Measurements from ENCODE around the gene NUDT16L1.
"Not testable (repeated sequence)": the region's sequence is repeated elsewhere in the genome, so short reads cannot be mapped to it uniquely, and the experiment has no call there.

Gene NUDT16L1

DNA sequence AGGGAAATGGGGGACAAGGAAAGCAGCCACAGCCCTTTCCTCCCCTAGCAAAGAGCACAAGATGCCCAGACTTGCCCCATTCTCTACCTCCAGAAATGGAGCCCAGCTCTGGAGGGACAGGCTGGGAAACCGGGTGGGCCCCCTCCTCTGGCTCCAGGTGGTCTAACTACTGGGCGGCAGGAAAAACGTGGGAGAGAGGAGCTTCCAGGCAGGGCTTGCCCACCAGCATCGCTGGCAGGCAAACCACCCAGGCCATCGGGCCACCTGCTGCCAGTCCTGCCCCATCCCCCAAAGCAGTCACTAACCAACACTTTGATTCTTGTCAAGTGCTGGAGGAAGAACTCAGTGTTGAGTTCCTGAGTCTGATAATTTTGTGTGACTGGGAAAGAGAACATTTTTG lies 25.1 kb downstream of the NUDT16L1 start:
- no peak for DNase-seq (ENCODE audit: low read depth in 2 of 2)

DNA sequence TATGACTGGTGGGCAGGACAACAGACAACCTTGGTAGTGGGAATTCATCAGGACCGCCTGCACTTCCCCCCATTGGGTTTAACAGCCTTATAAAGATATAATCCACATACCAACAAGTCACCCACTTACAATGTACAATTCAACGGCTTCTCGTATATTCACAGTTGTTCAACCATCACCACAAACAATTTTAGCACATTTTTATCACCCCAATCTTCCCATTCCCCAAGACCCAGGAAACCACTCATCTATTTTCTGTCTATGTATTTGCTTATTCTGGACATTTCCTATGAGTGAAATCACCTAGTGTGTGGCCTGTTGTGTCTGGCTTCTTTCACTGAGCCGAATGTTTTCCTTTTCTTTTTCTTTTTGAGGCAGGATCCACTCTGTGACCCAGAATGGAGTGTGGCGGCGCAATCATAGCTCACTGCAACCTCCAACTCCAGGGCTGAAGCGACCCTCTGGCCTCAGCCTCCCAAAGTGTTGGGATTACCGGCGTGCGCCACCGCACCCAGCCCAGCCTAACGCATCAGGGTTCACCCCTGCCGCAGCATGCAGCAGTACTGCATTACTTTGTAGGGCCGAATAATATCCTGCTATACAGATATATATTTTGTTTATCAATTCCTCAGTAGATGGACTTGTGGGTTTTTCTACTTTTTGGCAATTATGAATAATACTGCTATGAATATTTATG lies 29.9 kb downstream of the NUDT16L1 start:
- DNase-seq (ENCODE audit: low read depth in 2 of 2): no peak

DNA sequence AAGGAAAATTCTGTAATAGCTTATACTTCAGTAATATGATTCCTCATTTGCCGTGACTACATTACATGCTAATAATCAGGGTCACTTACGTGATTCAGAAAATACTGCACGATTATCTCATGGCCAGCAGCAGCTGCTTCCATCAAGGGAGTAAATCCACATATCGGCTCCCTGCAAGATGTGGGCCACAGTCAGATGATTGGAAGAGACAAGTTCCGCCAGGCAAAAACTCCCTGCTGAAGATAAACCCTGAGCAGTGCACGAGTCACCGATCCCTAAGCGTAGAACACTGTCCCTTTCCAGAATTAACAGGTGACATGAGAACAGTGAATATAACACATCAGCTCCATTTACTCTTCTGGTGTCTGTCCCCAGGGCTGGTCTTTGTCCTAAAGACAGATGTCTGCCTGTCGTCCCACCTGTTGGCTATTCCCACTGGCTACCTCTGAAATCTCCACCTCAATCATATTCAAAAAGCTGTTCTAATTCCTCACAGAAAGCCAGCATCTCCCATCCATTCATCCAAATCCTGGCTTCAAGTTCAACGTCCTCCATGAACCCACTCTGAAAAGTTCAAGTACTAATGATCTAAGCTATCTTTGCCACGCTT lies 31.4 kb downstream of the NUDT16L1 start:
- DNase-seq (ENCODE audit: low read depth in 2 of 2): no peak

DNA sequence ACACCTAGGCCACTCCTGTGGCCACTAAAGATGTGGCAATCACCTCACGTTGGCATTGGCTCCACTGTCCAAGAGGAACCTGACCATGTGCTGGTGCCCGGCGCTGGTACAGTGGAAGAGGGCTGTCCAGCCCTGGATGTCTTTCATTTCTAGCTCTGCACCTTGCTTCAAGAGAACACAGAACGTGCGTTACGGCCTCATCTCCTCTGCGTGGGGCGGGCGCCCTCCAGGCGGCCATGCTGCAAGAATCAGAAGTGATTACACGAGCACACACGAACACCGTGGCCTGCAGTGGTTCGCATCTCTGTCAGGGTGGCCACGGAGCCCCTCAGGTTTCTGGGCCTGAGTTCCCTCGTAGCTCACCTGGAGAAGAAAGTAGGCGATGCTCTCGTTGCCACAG lies 33.3 kb downstream of the NUDT16L1 start:
- DNase-seq (ENCODE audit: low read depth in 2 of 2): no peak

DNA sequence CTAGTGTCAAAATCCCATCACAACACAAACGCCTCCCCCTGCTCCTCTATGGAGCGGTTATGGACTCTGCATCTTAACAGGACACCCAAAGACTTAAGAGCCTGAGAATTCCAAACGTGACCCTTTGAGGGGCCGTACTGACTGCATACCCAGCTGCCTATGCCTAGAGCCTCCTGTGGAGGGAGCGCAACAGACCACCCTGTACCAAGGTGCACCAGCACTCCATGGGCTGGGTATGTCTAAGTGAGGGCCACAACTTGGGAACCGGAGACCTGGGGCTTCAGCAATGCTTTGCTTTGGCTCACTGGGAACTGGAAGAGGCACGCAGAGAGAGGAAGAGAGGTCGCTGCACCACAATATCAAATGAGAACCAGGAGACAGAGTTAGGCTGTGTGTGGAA lies 35.3 kb downstream of the NUDT16L1 start:
- no peak for DNase-seq (ENCODE audit: low read depth in 2 of 2)

DNA sequence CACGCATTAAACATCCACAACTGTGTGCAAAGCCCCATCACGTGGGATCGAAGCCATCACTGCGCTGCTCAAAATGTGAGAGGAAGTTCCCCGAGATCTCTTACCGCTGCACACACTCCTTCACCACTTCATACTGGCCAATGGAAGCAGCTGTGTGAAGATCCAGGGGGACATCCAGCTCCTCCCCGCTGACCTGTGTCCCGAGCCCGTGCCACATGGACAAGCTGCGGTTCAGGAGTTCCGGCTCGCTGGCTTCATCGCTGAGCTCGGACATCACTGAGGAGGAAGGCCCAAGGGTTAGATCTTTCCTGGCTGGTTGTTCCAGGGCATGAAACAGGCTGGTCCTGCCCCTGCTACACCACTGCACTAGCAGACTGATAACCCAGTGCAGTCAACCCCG lies 36.5 kb downstream of the NUDT16L1 start:
- DNase-seq (ENCODE audit: low read depth in 2 of 2): no peak

DNA sequence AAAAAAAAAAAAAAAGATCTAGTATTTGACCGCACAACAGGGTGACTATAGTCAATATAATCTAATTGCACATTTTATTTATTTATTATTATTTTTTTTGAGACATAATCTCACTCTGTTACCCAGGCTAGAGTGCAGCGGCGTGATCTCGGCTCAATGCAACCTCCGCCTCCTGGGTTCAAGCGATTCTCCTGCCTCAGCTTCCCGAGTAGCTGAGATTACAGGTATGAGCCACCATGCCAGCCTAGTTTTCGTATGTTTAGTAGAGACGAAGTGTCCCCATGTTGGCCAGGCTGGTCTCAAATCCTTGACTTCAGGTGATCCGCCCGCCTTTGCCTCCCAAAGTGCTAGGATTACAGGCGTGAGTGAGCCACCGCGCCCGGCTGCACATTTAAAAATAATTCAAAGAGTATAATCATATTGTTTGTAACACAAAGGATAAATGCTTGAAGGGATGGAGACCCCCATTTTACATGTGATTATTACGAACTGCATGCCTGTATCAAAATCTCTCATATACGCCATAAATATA lies 39.9 kb downstream of the NUDT16L1 start:
- DNase-seq (ENCODE audit: low read depth in 2 of 2): no peak

DNA sequence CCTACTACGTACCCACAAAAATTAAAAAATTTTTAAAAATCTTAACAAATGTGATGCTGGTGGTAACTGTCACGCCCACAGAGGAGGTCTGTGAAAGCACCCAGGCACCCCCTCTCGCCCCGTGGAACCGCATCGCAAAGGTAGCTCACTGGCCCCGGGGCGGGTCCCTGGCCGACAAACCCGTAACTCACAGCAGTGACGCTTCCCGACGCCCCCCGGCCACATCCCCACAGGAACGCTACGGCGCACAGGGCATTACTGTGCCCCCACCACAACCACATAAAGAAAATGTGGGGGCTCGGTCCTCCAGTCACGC lies 40.3 kb downstream of the NUDT16L1 start:
- DNase-seq (ENCODE audit: low read depth in 2 of 2): no peak

DNA sequence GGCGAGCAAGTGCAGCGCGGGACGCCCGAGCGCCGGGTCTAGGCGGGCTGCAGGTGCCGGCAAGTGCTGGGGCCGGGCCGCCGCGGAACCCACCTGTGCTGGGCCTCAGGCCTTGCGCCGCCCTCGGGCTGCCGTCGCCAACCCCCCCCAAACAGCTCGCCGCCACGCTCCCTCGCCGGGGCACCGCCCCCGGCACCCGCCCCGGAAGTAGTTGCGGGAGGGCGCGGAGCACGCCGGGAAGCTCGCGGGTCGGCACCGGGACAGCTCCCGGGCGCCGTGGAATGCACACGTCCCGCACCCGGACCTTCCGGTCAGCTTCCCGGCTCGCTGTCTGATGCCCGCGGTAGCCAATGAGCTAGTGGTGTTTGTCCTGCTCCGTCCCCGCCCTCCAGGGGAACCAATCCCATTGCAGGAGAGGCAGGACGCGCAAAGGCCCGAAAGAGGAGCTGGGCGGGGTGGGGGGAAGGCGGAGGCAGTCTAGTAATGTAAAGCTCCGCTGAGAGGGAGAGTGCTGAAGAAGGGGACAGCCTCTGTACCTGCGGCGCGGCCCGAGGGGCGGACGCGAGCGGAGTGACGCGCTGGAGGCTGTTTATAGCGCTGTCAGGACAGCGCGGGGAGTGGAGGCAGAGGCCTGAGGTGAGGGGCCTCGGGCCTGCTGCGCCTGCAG lies 40.8 kb downstream of the NUDT16L1 start, which contains the start of the genes ANKS3 and DNAAF8:
ANKS3 (minus strand) TSS at position 209 of the 667 bp plus-strand sequence. CDS start 4,122 bp downstream, outside the sequence.
DNAAF8 (plus strand) TSS at position 475 of the 667 bp plus-strand sequence. CDS start 1,978 bp downstream, outside the sequence.
- DNase-seq (ENCODE audit: low read depth in 2 of 2): peak; percentile 36 to 68

DNA sequence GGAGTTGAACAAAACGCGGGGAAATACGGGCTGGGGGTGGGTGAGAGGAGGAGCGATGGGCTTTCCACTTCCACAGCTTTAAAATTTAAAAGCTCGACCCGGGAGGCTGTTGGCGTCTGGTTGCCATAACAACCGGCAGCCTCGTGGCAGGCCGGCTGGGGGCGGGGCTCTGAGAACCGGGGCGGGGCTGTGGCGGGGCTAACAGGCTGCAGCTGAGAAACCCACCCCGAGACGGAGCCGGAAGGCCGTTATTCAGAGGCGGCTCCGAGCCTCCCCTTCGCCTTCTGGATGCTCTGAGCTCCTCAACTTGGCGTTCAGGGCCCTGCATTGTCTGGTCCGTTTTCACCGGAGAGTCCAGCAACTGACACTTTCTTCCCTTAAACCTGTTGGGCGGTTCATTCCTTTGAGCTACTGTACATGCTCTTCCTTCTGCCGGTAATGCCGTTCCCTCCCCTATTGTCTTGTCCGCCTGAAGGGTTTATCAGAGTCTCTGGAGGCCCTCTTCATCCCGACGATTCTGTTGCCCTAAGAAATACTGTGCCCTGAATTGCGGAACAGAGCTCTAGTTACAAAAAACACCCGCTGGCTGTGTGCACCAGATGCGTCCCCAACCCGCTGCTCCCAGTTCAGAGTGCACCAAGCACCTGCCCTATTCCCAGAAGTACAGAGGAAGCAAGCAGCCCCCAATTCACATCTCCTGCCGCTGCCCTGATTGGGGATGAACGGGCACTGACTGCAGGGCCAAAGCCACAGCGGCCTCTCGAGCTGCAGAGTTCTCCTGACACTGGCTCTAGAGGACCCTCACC lies 41.6 kb downstream of the NUDT16L1 start:
- peak; percentile 85 to 91 for DNase-seq (ENCODE audit: low read depth in 2 of 2)

DNA sequence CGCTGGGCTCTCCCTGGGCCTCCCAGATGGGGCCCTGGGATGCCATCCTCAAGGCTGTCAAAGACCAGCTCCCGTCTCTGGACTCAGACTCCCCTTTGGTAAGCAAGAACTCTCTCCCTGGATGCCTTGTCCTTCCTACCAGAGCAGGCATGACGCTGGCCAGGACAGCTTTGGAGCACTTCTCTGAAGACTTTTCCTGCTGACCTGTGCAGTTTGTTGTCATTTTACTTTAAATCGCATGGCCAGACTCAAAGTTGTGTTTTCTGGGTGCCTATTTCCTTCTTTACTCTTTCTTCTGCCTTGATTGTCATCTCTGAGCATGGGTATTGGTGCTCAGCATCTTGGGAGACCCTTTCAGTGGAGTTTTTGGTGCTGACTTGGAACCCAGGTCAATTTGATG lies 43.2 kb downstream of the NUDT16L1 start:
- DNase-seq (ENCODE audit: low read depth in 2 of 2): no peak

DNA sequence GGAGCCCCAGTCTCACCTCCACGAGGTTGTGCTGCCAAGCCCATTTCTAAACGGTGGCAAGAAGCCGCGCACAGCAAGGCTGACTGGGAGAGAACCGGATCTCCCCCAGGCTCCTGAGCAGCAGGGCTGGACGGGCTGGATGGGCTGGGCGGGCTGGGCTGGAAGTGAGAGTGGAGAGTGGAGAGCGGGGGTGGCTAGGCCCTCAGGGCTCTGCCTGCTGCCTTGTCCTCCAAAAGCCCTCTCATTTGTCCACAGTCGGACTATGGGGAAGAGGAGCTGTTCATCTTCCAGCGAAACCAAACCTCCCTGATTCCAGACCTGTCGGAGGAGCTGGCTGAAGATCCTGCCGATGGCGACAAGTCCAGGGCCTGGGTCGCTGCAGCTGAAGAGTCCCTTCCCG lies 44.2 kb downstream of the NUDT16L1 start:
- no peak for DNase-seq (ENCODE audit: low read depth in 2 of 2)

DNA sequence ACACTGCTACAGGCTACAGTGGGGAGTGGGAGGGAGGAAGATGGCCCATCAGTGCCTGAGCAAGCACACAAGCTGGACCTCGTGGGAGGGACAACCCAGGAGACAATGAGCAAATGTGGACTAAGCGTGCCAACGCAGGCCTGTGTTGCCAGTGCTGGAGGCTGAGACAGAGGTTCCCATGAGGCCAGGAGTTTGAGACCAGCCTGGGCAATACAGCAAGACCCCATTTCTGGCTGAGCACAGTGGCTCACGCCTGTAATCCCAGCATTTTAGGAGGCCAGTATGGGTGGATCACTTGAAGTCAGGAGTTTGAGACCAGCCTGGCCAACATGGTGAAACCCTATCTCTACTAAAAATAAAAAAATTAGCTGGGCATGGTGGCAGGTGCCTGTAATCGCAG lies 45.0 kb downstream of the NUDT16L1 start:
- not testable (repeated sequence) for DNase-seq (ENCODE audit: low read depth in 2 of 2)

DNA sequence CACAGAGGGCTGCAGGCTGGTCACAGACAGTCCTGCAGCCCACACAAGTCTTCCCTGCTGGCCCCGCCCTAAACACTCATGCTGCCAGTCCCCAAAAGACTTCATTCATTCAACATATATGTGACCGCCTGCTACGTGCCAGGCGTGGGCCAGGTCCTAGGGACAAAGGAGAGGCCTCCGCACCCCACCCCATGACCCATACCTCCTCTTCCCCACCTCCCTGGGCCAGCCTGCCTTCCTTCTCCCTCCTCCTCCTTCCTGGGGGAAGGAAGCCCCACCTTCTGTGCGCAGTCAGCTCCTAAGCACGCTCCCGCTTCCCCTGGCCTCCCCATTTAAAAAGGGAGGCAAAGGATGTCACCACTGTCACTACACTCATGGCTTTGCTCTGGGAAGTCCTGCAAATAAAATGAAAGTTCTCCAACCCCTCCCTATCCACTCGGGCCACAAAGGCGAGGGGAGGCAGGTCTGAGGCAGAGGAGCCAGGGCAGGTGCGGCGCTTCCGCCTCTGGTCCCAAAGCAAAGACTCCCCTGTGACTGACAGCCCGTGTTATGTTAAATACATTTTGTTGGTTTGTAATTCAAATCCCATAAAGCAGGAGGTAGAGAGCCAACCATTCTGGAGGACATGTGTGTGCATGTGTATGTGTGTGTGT lies 50.0 kb downstream of the NUDT16L1 start:
- DNase-seq (ENCODE audit: low read depth in 2 of 2): no peak

DNA sequence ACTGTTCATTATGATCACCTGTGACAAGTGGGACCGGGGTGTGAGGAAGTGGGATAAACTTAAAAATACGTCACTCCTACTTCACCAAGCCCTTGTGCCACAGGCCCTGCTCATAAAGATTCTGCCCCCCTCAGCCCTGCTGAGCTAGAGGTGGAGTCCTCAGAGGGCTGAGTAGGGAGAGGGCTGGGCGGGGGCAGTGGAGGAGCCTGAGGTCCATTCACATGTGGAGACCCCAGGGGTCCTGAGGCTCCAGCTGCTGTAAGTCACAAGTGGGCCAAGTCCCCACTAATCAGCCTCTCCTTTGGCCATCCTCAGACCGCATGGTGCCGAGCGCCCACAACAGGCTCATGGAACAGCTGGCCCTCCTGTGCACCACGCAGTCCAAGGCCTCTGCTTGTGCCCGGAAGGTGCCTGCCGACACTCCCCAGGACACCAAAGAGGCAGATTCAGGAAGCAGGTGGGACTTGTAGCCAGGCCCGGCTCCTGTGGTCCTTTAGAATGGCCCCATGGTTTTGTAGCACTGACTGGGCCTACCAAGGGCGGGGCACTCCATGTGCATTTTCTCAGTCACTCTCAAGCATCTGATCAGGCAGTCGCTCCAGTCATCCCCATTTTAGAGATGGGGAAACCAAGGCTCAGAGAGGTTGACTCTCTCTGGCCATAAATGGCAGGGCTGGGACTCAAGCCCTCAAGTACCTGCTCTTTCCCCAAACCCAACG lies 51.4 kb downstream of the NUDT16L1 start:
- no peak for DNase-seq (ENCODE audit: low read depth in 2 of 2)

DNA sequence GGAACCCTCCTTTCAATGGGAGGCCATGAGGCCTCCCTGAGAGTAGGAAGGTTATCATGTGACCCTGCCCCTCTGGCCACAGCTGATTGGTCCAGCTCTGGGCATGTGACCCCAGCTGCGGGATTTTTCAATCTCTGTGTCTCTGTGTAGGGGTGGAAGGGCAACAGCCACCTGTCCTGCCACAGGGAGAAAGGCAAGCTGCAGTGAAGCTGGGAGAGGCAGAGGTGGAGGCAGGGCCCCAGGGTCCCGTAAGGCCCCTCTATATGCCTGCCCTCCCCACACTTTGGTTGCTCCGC lies 51.9 kb downstream of the NUDT16L1 start:
- DNase-seq (ENCODE audit: low read depth in 2 of 2): no peak

Data from stimulated activated CD4-positive, alpha-beta T cell treated with anti-CD3 and anti-CD28 coated beads, Interleukin-1b, Interleukin-23, amount 100 ng/mL, for 1 hour (primary cell).